Testis (tissue), 2 donors: ENCODE measurements around the gene IRF7.

Source experiments
- POLR2A ChIP-seq: fragments of 450-650 bp; IDR thresholded peaks from one replicate; pipeline ENCODE4 v1.6.1; 2017; ENCODE audit warnings: antibody characterized with exemption, mild to moderate bottlenecking, moderate library complexity
- TF ChIP-seq, protein P1 (sequence below), 3 experiments: fragments of 450-650 bp in 2 of 3; fragments of 200-600 bp in 1 of 3; sonication (generic) in 1 of 3; IDR thresholded peaks; one replicate each; pipeline ENCODE4 v1.5.1; 2016 to 2019; ENCODE audit warnings: antibody characterized with exemption in 3 of 3, mild to moderate bottlenecking in 2 of 3, moderate library complexity in 1 of 3

DNA sequence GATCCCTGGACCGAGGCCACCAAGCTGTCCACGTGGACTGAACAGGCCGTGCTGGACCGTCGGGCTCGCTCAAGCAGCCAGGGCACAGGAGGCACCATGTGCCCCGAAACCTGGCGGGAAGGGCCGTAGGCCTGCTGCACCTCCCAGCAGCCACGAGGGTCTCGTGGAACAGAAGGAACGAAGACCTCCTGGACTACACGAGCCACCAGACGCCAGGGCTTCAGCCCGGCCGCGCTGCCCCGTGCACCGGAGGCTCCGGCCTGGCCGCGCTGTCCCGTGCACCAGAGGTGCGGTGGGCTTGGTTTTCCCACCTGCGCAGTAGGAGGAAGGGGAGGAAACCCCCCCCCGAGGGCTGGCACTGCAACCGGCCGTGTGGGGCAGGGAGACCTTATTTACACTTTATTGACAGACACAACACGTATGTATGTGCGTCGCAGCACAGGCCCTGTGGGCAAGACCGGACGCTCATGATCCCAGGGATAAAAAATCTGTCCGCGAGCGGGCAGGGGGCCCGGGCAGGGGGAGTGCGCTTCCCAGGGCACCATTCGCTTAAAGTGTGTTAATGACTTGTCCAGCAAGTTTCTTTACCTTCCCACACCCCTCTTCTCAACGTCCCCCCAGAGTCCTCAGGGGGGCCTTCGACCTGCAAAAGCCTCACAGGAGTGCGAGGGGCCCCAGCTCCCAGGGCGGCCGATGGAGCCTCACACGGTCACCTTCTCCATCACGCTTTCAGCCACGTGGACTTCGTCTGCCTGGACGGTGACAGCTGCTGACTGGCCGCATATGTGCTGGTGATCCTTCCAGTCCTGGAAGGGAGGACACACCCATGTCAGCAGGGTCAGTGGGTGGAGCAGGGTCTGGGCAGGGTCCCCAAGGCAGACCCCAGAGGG lies 28.3 kb upstream of the IRF7 start:
- TF ChIP-seq, protein P1, sequence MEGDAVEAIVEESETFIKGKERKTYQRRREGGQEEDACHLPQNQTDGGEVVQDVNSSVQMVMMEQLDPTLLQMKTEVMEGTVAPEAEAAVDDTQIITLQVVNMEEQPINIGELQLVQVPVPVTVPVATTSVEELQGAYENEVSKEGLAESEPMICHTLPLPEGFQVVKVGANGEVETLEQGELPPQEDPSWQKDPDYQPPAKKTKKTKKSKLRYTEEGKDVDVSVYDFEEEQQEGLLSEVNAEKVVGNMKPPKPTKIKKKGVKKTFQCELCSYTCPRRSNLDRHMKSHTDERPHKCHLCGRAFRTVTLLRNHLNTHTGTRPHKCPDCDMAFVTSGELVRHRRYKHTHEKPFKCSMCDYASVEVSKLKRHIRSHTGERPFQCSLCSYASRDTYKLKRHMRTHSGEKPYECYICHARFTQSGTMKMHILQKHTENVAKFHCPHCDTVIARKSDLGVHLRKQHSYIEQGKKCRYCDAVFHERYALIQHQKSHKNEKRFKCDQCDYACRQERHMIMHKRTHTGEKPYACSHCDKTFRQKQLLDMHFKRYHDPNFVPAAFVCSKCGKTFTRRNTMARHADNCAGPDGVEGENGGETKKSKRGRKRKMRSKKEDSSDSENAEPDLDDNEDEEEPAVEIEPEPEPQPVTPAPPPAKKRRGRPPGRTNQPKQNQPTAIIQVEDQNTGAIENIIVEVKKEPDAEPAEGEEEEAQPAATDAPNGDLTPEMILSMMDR (IDR thresholded peaks at IDR 0.05), result no peak
- no peak for TF ChIP-seq POLR2A
